Breast epithelium (tissue), 3 donors: Measurements from ENCODE around the gene F10.

Experiments
- POLR2AphosphoS5 ChIP-seq, 3 donors: sonication (generic); formaldehyde crosslinking; IDR thresholded peaks; one replicate each; pipeline ENCODE4 v1.6.1; 2017; ENCODE audit warnings: antibody characterized with exemption in 3 of 3
- TF ChIP-seq, protein P1 (sequence below), 3 donors: fragments of 450-650 bp; IDR thresholded peaks; one replicate each; pipeline ENCODE4 v1.5.1; 2016 to 2017; ENCODE audit warnings: antibody characterized with exemption in 3 of 3, mild to moderate bottlenecking in 3 of 3, moderate library complexity in 3 of 3

DNA sequence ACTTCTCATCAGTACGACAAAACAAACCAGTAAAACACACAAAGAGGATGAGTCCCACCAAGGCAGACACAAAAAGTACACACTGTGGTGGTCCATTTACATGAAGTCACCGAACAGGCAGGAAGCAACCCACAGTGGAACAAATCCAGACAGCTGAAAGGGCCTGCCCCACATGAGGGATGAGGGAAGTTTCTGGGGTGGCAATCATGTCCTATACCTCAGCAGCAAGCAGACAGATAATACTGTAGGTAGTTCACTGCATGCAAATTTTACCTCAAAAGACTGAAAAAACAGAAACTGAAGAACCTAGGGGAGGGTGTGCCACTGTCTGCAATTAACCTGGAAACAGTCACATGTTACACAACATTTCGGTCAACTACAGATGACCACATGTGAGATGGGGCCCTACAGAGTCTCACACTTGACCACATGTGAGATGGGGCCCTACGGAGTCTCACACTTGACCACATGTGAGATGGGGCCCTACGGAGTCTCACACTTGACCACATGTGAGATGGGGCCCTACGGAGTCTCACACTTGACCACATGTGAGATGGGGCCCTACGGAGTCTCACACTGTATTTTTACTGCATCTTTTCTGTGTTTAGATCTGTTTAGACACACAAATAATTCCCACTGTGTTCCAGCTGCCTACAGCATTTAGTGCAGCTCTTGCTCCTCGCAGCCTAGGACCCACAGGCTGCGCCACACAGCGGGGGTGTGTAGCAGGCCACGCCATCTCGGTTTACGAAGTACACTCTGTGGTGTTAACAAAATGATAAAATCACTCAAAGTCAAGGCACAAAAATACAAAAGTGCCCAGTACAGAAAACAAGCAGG lies 63.7 kb downstream of the F10 start:
- TF ChIP-seq, protein P1, sequence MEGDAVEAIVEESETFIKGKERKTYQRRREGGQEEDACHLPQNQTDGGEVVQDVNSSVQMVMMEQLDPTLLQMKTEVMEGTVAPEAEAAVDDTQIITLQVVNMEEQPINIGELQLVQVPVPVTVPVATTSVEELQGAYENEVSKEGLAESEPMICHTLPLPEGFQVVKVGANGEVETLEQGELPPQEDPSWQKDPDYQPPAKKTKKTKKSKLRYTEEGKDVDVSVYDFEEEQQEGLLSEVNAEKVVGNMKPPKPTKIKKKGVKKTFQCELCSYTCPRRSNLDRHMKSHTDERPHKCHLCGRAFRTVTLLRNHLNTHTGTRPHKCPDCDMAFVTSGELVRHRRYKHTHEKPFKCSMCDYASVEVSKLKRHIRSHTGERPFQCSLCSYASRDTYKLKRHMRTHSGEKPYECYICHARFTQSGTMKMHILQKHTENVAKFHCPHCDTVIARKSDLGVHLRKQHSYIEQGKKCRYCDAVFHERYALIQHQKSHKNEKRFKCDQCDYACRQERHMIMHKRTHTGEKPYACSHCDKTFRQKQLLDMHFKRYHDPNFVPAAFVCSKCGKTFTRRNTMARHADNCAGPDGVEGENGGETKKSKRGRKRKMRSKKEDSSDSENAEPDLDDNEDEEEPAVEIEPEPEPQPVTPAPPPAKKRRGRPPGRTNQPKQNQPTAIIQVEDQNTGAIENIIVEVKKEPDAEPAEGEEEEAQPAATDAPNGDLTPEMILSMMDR (IDR thresholded peaks at IDR 0.05), result no peak
- no peak for TF ChIP-seq POLR2AphosphoS5 (IDR thresholded peaks at IDR 0.05)
